Mammary epithelial cell (primary cell): Measurements from ENCODE around the gene SH2D1B.

ENCODE experiments used
- EZH2 ChIP-seq: IDR thresholded peaks from 2 replicates; pipeline ENCODE4 v1.6.1; 2012; ENCODE audit warnings: low read length, inconsistent platforms, borderline replicate concordance
- TF ChIP-seq, protein P1 (sequence below), 2 donors: IDR thresholded peaks in 1 of 2; conservative IDR thresholded peaks in 1 of 2; 2 replicates each; pipeline ENCODE4 v1.5.1; 2011 to 2012; ENCODE audit warnings: inconsistent platforms in 2 of 2, low read length in 2 of 2, mild to moderate bottlenecking in 2 of 2, control low read depth in 1 of 2, low read depth in 1 of 2; ENCODE audit not compliant: insufficient read depth in 1 of 2; ENCODE audit errors: extremely low read depth in 1 of 2

DNA sequence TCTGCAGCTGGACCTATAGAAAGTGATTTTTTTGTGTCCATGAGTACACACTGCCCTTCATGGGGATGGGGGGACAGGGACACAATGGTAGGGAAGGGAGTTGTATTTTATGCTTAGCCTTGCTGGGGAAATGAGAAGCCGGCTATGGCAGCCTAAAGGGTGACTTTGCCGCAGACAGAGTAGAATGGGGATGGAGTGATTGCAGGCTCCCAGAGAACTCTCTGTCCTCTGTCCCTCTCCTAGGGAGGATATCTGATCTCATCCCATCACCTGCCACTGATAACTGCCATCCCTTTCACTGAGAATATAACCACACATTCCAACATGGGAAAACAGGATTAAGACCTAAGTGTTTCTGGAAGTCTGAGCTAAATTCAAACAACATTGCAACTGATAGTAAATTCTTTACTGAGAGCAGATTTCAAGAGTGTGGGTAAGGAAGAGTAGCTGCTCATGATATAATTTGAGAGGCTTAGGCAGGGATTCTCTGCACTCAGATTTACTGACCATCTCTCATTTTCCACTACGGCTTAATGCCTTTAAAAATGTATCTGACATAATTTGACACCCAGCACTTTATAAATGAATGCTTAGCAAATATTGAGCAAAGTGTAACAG lies 13.9 kb downstream of the SH2D1B start:
- TF ChIP-seq, protein P1, sequence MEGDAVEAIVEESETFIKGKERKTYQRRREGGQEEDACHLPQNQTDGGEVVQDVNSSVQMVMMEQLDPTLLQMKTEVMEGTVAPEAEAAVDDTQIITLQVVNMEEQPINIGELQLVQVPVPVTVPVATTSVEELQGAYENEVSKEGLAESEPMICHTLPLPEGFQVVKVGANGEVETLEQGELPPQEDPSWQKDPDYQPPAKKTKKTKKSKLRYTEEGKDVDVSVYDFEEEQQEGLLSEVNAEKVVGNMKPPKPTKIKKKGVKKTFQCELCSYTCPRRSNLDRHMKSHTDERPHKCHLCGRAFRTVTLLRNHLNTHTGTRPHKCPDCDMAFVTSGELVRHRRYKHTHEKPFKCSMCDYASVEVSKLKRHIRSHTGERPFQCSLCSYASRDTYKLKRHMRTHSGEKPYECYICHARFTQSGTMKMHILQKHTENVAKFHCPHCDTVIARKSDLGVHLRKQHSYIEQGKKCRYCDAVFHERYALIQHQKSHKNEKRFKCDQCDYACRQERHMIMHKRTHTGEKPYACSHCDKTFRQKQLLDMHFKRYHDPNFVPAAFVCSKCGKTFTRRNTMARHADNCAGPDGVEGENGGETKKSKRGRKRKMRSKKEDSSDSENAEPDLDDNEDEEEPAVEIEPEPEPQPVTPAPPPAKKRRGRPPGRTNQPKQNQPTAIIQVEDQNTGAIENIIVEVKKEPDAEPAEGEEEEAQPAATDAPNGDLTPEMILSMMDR (conservative IDR thresholded peaks at IDR 0.05 in 1 of 2, IDR thresholded peaks at IDR 0.05 in 1 of 2; ENCODE audit: extremely low read depth in 1 of 2, insufficient read depth in 1 of 2, low read depth in 1 of 2, low read length in 2 of 2) = no peak
- no peak for TF ChIP-seq EZH2
